NCI-H2227 (cell line): ENCODE data around the gene GRIN1.
A peak's percentile ranks its signal among the peaks of the same experiment; 100 is the strongest.

Experiments
- DNase-seq: peaks from one replicate; lab custom pipeline; 2025; ENCODE audit not compliant: unreplicated experiment; lab: John Stamatoyannopoulos, UW

The GRIN1 gene

DNA sequence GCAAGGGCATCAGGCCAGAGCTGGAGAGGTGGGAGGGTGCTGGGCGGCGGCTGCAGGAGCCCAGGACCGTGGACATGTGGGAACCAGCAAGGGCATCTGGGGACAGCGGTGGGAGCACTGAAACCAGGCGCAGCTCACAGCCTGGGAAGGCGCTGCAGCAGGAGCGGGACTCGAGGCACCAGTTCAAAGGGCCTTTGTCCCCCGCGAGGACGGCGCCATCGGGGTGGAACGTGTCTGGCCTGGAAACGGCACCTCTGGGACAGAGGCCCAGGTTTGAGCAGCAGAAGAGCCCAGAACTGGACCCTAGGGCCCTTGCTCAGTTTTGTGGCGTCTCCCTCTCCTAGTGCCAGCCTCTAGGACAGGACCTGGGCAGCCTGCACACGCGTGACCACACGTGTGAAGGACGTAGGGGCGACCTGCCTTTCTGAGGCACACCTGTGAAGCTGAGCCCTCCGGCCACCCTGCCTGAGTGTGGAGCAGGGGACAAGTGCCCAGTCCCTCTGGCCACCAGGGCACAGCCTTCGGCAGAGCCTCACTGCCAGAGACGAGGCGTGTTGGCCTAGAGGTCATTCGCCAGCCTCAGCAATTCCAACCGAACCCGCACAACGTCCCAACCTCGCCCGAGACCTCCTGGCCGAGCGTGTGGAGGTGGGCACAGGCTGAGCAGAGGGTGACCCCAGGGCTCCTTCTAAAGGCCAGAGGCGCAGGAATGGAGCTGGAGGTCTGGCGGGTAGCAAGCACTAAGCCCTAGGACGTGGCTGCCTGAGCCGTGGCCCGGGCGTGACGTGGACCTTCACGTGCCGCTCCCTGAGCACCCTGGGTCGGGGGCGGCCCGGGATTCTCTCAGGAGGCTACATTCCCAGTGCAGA is 35.1 kb downstream of the GRIN1 start:
- DNase-seq = no peak

- DNase-seq = no peak
Measured at GRCh38 chr9:137174722-137175293, 35.9 kb downstream of the GRIN1 start.

GRCh38 chr9:137175345-137175961 is 36.5 kb downstream of the GRIN1 start:
- DNase-seq = no peak

GRCh38 chr9:137176302-137177182 is 37.6 kb downstream of the GRIN1 start:
- DNase-seq = peak; percentile 30

- no peak for DNase-seq
Measured at GRCh38 chr9:137178201-137178938, 39.4 kb downstream of the GRIN1 start.

DNA sequence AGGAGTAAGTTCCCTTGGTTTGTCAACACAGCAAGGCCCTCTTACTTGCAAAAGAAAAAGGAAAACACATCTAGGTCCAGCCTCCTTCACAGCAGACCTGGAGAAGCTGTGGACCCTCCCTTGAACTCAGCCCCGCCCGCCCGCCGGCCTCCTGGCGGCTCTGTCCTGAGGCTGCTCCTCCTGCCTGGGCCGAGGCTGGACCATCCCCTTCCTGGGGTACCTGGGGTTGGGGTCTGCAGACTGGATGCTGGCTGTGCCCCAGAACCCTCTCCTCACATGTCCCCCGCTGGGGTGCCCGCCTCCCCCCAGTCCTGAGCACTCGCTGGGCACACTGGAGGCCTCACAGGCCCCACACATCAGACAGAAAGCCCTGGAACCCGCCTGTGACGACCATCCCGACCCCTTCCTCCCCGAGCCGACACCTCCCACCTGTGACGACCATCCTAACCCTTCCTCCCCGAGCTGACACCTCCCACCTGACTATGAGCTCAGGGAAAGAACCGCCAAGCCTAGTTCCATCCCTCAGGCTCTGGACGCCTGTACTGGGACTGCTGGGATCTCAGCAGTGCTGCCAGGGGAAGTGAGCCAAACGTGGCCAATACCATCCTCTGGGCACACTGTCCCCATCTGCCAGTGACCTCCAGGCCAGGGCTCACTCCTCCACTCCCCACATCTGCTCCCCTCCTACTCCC is 40.1 kb downstream of the GRIN1 start:
- DNase-seq = no peak

DNA sequence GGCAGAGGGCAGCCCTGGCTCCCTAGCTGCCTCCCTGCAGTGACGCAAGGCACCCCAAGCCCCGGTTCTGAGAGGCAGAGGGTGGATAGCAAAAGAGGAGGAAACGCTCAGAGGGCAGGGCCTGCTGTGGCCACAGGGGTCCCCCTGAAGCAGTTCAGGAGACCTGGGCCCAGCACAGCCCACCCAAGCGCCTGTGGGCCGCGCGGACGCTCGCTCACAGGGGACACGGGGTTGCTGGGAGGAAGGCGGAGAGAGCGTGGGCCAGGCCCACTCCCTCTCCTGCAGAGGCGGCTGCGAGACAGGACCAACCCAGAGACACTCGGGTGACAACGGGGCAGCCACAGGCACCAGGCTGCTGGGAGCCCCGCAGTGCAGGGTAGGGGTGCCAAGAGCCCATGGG is 40.8 kb downstream of the GRIN1 start:
- DNase-seq = no peak

GRCh38 chr9:137180491-137180890 is 41.5 kb downstream of the GRIN1 start:
- DNase-seq = no peak

GRCh38 chr9:137181680-137182079 is 42.7 kb downstream of the GRIN1 start:
- DNase-seq = no peak

GRCh38 chr9:137182836-137183235 is 43.9 kb downstream of the GRIN1 start:
- no peak for DNase-seq

GRCh38 chr9:137183980-137184595 is 45.1 kb downstream of the GRIN1 start:
- no peak for DNase-seq

- DNase-seq = no peak
Measured at GRCh38 chr9:137184881-137185660, 46.1 kb downstream of the GRIN1 start.

DNA sequence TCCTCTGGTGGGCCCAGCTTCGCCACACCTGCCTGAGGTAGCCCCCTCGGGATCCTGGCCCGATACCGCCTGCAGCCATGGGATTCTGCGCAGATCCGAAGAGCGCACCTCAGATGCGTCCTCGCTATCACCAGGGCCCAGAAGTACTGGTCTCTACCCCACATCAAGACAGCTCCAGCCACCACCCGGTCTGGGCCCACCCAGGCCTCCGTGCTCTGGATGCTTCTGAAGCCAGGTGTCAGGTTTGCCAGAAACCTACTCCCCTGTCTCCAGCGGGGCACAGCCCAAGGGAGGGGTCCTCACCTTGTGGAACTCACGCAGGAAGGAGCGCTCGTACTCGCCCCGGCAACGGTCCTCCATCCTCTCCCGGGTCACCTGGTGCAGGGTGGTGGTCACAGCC is 47.0 kb downstream of the GRIN1 start:
- no peak for DNase-seq

- DNase-seq = no peak
Measured at GRCh38 chr9:137186385-137186784, 47.4 kb downstream of the GRIN1 start.

- DNase-seq = no peak
Measured at GRCh38 chr9:137187386-137187785, 48.4 kb downstream of the GRIN1 start.

DNA sequence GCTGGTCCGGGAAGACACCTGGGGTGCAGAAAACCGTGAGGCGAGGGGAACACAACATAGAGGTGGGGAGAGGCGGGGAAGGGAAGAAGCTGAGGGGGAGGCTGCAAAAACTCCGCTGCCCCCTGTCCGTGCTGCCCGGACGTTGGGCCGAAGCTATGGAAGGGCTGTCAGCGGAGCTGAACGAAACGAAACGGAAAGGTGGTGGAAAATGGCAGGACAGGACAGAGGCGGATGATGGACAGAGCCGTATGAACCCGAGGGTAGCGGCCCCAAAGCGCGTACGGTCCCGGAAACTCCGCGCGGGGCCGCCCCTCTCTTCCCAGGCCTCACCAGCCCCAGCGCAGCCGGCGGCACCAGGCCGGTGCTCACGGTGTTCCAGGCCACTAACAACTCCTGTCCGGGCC is 49.1 kb downstream of the GRIN1 start:
- no peak for DNase-seq

DNA sequence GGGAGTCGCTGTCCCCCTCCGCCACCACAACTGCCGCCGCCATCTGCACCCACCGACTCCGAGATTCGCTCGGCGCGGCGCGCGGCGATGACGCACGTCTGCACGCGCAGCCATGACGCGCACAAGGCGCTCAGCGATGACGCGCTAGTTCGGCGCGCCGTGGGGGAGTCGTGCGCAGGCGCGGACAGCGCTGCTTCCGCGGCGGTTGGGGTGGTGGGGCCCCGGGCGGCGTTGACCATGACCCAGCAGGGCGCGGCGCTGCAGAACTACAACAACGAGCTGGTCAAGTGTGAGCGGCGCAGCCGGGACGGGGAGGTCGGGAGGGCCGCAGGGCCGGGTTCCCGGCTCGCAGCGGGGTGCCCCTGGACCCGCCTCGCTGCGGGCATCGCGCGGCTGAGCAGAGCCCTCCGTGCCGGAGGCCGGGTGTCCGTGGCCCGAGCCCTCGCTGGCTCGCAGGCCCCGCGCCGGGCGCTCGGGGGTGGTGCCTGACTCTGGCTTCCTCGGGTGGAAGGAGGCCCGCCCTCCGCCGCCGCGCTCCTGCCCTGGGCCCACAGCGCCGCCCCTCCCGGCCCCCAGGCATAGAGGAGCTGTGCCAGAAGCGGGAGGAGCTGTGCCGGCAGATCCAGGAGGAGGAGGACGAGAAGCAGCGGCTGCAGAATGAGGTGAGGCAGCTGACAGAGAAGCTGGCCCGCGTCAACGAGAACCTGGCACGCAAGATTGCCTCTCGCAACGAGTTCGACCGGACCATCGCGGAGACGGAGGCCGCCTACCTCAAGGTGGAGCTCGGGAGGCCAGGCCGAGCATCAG is 49.7 kb downstream of the GRIN1 start, which contains the start of the genes ANAPC2 and SSNA1:
TSS of gene ANAPC2 (minus strand) at position 71 of the 807 bp plus-strand sequence. CDS start at position 43, 28 bp downstream.
TSS of gene SSNA1 (plus strand) at position 187 of the 807 bp plus-strand sequence. CDS start at position 238, 51 bp downstream.
- DNase-seq = peak; percentile 96
